ENCODE data around the gene CCDC187.

CCDC187 gene

DNA sequence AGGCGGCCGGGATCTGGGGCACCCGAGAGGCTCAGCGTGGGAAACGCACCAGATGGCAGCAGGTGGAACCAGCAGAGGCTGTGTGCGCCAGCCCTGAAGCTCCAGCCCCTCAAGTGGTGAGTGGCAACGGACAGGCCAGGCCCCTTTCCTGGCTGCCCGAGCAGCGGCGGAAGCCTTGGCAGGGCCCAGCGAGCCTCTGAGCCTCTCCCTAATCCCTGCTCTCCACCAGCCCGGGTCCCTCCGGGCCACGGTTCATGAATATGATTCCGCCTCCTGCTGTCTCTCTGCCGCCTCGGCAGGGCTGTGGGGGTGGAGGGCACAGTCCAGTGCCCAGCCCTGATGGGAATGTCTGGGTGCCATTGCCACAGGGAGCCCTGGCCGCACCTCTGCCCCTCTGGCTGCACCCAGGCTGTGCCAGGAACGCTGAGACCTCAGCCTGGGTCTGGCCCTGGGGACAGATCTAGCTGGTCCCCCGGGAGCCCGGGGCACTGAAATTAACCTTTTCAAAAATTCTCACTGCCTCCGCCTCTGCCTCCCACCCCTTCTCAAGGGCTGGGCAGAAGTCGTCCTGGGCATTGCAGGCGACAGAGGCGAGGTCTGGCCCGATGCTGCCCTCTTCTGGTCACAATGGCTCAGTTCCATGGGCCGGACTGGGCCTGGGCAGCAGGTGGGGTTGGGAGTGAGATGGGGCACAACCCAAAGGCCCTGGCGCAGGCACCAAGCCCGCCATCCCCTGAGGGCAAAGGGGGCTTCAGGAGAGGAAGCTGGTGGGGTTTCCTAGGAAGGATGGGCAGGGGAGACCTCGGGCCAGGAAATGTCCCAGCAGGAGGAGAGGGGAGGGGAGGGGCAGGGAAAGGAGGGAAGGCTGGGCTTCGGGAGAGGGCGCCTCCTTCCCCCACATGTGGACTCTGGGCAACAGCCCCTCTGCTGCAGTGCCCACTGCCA is 20.3 kb downstream of the CCDC187 start:
- peak; percentile 90 for DNase-seq (ENCODE audit: low spot score)

DNA sequence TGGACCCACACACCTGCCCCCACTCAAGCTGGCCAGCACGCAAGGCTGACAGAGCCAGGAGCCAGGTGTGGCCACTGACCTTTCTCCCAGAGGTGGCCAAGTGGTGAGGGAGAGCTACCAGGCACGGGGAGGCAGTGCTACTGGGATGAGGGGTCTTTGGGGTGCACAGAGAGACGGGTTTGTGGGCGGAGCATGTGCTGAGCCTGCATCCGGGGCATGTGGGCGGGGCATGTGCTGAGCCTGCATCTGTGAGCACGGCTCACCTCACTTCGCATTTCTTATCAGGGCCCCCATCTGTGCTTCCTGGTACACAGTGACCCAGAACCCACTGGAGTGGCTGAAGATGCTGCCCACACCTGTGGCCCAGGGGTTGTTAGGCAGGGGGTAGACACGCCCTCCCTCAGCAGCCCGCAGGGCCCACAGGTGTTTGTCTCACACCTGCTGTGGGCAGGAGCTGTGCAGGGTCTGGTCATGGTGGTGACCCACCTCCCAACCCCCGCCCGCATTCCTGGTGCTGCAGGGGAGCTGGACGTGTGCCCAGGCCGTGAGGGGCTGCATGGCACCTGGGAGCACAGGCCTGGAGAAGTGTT is 21.5 kb downstream of the CCDC187 start:
- no peak for DNase-seq (ENCODE audit: low spot score)

DNA sequence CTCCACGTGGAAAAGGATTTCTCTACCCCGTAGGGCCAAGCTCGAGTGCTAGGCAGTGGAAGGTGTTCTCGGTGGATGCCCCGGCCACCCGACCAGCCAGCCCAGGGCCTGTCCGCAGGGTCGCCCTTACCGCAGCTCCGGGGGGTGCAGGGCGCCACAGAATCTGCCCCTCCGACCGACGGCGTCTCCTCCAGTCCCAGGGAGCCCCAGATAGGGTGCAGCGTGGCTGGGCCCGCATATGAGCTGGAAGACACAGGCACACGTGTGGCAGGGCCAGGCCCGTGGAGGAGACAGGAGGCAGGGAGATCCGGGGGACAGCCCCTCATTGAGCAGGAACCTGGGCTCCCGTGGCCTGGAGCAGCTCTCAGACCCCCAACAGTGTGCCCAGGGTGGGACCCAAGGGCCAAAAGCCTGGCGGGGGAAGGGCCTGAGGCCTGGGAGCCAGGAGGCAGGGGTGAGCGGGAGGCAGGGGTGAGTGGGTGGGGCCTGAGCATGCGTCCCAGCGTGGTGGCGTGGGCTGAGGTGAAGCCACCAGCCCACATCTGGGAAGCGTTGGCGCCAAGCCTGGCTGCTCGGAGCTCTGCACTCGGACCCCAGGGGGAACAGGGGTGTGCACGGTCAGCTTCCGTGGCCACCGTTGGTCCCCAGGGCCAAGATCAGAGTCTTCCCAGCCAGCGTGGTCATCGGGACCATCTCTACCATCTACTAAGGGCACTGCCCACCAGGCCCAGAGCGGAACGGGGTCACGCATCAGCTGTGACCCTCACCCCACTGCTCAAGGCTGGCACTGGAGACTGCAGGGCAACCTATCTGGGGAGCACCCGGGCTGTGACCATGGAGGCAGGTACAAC is 22.2 kb downstream of the CCDC187 start:
- DNase-seq (ENCODE audit: low spot score) = no peak

DNA sequence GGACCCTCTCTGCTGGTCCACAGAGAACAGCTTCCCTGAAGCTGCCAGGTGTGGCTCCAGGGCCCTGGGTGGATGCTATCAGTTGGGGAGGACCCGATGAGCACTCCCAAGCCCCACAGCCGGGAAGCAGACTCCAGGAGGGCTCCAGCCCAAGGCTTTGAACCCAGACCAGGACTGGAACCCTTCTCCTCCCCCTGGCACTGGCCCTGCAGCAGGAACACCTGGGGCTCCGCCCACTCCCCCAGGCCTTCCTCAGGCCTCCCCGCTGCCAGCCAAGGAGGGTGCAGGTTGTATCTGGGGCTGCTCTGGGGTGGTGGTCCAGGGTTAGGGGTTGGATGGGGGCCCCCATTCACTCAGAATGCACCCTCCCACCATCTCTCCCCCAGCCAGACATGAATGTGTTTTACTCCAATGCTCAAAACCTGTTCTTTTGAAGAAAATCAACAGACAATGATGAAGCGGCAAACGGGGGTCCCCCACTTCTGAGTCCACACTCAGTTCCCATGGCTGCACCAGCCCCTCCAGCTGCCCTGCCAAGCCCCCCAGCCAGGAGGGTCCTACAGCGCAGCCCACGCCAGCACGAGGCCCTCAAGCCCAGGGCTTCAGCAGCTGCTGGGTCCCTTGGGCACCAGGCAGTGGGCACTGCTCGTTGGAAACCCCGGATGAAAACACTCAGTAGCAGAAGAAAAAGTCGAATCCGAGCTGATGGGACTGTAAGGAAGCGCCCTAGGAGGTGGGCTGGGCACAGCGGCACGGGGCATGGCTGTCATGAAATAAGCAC is 23.2 kb downstream of the CCDC187 start:
- no peak for DNase-seq (ENCODE audit: low spot score)

DNA sequence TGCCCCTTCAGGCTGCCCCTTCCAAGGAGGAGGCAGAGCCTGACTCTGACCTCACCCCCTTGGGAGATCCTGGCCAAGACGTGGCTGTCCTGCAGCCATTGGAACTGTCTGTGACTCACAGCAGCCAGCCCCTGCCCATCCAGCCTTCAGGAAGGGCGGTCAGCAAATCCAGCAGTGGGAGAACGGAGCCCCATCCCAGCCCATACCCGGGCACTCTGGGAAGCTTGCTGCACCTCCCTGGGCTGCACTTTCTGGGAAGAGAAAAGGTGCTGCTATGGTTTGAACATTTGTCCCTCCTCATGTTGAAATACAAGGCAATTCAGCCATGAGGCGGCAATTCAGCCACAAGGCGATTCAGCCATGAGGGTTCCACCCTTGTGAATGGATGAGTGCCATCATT is 24.4 kb downstream of the CCDC187 start:
- no peak for DNase-seq (ENCODE audit: low spot score)

DNA sequence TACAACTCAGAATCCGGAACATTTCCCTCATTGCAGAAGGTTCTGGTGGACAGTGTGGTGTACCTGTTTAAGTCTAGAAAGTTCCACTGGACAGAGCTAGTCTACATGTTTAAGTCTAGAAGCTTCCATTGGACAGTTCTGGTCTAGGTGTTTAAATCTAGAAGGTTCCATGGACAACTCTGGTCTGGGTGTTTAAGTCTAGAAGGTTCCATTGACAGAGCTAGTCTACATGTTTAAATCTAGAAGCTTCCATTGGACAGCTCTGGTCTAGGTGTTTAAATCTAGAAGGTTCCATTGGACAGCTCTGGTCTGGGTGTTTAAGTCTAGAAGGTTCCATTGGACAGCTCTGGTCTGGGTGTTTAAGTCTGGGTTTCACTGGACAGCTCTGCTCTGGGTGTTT is 25.0 kb downstream of the CCDC187 start:
- DNase-seq (ENCODE audit: low spot score) = no peak

DNA sequence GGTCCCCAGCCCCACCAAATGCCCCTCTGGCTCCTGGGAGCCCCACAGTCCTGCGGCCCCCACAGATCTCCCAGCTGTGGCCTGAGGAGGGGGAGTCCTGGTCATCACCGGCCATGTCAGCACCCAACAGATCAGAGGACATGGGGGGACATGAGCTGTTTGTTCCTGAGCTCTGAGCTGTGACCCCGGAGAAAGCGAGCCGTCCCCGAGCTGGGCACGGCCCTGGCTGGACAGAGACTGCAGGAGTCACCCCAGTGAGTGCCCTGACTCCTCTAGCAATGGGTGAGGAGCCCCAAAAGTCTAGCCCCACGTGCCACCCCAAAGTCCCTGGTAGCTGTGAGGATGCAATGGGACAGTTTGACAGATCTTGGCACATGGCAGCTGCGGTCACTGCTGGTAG is 25.7 kb downstream of the CCDC187 start:
- no peak for DNase-seq (ENCODE audit: low spot score)

DNA sequence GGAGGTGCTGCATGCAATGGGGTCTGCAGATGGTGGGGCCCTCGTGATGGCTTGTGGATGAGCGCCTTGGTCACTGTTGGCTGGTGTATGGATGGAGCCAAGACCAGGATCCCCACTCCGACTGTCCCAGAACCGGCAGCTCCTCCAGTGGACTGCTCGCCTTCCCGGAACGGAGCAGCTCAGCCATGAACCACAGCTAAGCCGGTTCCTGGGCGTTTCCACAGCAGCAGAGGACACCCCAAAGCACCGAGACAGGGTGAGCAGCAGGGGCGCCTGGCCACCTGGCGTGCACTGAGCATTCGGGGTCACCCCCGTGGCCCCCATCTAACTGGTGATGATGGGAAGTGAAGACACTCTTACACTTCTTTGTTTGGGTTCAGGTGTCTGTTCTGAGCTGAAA is 26.1 kb downstream of the CCDC187 start:
- DNase-seq (ENCODE audit: low spot score) = no peak

DNA sequence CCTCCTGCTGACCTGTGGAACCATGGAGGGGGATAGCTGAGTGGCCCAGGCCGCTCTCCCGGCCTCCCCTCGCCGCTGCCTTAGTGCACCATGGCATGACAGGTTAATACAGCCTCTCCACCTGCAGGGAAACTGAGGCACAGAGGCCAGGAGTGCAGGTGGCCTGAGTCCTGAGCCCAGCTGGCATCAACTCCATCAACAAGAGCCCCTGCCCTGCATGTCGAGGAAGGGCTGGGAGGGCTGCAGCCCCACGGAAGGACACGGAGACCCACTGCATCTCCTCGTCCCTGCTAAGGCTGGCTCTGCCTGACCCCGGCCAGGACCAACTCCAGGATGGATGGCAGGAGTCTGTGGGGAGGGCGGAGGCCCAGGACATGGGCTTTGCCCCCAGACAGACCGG is 27.2 kb downstream of the CCDC187 start:
- no peak for DNase-seq (ENCODE audit: low spot score)

DNA sequence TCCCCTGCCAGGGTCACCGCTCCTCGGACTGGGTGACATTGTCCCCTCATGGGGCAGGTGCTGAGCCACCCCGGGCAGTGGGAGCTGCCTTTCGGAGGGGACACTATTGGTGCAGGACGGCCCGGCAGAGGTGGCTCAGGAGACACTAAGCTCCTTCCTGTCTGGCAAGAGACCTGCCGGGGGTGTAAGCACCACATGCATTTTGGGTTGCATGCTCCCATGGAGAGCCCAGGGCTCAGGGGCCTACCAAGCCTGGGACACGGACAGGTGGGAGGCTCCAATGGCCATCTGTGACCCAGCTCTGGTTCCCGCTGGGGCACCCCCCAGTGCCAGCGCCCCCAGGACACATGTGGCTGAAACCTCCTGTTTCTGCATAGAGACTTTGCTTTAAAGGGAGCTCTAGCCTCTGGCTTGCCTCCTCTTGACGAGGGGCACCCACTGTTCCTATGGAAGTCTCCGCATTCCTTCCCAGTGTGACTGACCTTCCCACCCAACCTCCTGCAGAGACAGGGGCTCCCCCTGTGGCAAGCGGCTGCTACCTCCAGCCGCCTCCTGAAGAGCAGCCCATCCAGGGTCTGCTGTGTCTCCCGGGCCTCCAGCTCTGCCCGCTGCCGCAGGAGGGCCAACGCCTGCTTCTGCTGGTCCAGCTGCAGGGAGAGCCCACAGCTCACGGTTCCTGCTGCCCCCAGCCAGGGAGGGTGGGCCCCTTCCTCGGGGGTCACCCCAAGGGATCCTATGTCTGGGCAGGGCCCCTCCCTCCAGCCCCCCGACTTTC is 28.1 kb downstream of the CCDC187 start:
- DNase-seq (ENCODE audit: low spot score) = no peak

DNA sequence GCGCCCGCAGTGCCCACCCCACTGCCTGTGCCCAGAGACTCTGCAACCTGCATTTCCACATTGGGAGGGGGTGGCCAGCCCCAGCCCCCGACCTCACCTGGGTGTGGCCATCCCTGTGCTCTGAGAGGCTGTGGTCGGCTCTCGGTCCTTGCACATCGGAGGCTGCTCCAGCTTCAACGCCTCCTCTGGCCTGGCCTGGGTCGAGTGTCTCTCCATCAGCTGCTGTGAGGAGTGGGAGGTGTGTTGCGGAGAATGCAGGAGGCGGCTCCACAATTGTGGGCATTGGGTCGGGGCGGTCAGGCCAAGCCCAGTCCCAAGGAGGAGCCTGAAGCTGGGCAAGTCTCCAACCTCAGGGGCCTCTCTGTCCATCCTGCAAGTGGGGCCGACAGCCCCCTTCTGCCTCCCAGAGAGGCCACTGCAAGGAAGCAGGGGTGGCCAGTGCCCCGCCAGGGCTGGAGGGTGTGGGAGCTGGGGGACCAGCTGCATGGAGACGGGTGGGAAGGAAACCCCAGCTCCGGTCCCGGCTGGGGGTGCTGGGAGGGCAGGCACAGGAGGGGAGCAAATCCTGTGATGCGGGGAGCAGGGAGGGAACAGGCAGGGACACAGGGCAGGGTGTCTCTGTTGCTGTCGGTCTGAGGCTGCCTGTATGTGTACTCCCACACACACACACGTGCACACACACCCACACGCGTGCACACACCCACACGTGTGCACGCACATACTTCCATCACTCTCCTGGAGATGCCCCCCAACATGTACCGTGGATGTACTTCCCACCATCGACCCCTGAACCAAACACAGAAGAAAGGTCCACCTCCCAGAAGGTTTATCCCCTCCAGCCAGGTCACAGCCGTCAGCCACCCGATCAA is 28.9 kb downstream of the CCDC187 start:
- DNase-seq (ENCODE audit: low spot score) = no peak

DNA sequence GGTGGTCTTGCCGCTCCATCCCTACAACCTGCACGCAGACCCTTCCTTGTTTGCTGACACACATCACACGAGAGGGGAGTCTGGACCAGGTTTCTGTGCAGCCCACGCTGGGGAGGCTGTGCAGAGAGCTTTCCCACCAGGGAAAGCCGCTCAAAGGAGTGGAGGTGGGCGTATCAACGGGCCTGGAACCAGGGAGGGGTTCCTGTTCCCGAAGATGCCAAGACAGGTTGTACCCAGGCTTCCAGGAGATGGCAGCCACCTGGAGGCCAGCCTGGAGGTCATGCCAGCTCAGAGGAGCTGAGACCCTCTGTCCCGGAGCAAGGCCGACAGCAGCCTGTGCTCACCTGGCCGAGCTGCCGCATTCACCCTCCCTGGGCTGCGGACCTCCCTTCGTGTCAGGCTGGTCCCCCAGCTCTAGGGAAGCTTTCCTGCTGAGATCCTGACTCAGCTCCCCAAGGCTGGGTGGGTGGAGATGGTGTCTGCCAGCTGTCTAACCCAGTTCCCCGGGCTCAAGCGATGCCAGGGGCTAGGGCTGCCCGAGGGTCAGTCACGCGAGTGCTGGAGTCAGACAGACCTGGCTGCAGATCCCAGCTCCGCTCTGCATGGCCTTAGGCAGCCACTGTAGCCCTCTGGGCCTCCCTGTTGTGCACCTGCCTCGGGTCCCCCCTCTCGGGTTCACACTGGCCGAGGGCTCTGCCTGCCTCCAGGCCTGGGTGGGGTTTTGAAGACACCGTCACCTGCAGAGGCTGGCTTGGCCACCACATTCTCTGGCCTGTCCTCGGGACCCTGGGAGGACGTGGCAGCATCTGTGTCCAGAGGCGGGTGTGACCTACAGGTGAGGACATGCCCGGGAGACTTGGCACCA is 29.7 kb downstream of the CCDC187 start:
- no peak for DNase-seq (ENCODE audit: low spot score)

DNA sequence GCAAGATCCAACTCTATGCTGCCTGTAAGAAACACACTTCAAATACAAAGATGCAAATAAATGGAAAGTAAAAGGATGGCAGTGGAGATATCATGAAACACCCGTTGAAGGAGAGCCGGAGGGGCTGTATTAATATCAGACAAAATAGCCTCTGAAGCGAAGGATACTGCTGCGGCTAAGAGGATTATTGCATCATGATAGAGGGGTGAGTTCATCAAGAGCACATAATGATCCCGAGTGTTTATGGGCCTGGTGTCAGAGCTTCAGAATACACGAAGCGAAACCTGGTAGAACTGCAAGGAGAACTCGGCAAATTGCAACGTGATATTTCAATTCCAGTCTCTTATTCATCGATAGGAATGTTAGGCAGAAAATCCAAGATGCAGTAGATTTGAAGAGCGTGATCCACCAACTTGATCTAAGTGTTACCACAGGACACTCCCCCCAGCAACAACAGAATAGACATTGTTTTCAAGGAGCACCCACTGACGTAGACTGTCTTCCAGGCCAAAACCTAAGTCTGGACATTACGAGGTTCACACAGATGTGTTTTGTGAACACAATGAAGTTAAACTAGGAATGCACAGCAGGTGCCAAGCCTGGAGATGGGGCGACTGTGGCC is 30.5 kb downstream of the CCDC187 start:
- no peak for DNase-seq (ENCODE audit: low spot score)

DNA sequence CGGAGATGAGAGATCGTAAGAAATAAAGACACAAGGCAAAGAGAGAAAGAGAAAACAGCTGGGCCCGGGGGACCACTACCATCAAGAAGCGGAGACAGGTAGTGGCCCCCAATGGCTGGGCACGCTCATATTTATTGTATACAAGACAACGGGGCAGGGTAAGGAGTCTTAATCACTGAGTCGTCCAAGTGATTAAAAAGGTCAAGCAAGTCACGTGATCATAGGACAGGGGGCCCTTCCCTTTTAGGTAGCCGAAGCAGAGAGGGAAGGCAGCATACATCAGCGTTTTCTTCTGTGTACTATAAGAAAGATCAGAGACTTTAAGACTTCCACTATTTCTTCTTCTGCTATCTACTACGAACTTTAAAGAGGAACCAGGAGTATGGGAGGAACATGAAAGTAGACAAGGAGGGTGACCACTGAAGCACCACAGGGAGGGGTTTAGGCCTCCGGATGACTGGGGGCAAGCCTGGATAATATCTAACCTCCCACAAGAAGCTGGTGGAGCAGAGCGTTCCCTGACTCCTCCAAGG is 33.7 kb downstream of the CCDC187 start:
- no peak for DNase-seq (ENCODE audit: low spot score)

DNA sequence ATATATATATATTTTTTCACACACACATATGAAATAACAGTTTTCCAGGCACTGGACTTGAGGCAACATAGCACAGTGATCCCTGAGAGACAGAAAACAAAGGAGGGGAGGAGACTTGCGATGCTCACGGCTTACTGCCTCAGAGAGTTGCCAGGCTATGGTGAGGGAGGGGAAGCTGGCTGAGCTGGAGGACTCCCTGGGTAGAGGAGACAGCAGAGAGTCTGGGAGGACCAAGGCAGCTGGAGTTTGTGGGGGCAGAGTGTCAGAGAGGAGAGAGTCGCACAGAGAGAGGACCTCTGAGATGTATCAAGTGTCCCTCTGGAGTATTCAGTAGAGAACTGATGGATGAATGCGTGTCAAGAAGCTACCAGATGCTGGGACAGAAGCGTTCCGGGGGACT is 35.2 kb downstream of the CCDC187 start:
- DNase-seq (ENCODE audit: low spot score) = no peak

DNA sequence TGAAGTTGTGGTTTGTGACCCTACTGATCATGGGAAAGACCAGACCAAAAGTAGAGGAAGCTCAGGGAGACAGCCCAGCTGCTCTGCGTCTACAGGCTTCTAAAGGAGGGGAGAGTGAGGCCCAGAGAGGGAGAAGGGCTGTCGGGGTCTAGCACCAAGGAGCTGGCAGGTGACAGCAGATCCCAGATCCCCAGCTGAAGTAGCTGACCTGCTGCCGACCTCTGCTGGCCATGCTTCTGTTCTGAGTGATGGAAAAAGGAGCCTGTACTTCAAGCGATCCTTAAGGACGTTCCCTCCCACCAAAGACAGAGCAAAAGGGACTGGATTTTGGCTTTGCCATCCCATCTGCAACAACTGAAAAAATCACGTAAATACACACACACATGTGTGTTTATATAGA is 35.6 kb downstream of the CCDC187 start:
- DNase-seq (ENCODE audit: low spot score) = peak; percentile 48

DNA sequence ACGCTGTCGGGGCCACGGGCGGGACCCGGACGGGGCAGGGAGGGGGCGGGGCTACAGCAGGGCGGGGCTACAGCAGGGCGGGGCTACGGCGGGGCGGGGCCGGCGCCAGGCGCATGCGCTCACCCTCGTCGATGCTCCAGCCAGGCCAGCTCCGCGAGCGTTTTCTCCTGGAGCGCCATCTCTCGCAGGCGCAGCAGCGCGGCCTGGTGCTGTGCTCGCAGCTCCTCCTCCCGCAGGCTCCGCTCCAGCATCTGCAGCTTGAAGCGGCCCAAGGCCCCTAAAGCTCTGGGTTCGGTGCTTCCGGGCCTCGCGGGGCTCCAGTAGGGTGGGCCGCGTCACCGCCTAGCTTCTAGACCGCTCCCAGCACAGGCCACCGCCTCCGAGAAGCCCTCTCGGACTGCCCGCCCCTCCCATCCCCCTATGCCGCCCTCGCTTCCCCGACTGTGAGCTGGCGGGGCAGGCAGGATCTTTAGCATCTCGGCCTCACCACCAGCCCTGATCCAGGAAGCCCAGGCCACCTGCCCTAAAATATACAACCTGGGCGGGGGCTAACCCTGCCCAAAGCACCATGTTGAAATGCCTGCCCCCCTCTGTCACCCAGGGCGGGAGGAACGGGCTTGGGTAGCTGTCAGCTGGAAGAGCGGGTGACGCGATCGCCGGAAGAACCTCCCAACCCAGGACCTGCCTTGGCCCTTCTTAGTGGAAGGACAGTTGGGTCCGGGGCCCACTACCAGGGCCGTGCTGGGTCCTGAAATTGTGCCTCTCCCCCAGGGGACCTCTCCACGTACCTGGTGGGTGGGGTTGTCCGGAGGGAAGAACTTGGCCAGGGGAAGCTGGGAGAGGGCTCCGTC is 36.4 kb downstream of the CCDC187 start:
- peak; percentile 66 for DNase-seq (ENCODE audit: low spot score)
